Measurements from ENCODE around the gene KCNAB2. TPM values are rescaled to one million over a fixed set of nuclear protein-coding genes. Genes with fewer than 3 reads are reported as not detected.

Gene KCNAB2
- total and polyA plus RNA-seq, 2 experiments from 2014 or later, result 3.1 to 3.5 TPM

- TF ChIP-seq EZH2phosphoT487 (IDR thresholded peaks at IDR 0.05; ENCODE audit: low read depth, severe bottlenecking, unreplicated experiment) (no peak), EZH2 (IDR thresholded peaks at IDR 0.05; ENCODE audit: borderline replicate concordance) (no peak), CTCF (IDR thresholded peaks at IDR 0.05; ENCODE audit: poor library complexity) (no peak)
These were observed 45.5 kb downstream of the KCNAB2 start for GRCh38 chr1:6090996-6091822.

GRCh38 chr1:6091823-6092109, 46.1 kb downstream of the KCNAB2 start:
- Histone ChIP-seq H3K9me2 (replicated peaks; ENCODE audit: insufficient read depth) (no peaks in the 10 kb centered on the region), H4K20me1 (ENCODE audit: insufficient read depth, poor library complexity, severe bottlenecking) (no peaks in the 10 kb centered on the region), H3K4me1 (ENCODE audit: insufficient read depth) (no peaks in the 10 kb centered on the region), H3K79me2 (no peaks in the 10 kb centered on the region), H3K27me3 (no peaks in the 10 kb centered on the region), H3K4me3 (no peak overlapping the region), H3K36me3 (replicated peaks; ENCODE audit: insufficient read depth, low read depth) (no peaks in the 10 kb centered on the region), H3K27ac (no peak overlapping the region), H3K9me3 (ENCODE audit: low read depth) (no peaks in the 10 kb centered on the region), H2AFZ (no peak overlapping the region), H3K4me2 (no peak overlapping the region)
- WGBS (ENCODE audit: low lambda C conversion rate, missing lambda C conversion rate), result 95% methylated on average over 10 of the region's 10 CpGs
- TF ChIP-seq EZH2 (IDR thresholded peaks at IDR 0.05; ENCODE audit: borderline replicate concordance), result no peak
- no peak for TF ChIP-seq EZH2phosphoT487 (IDR thresholded peaks at IDR 0.05; ENCODE audit: low read depth, severe bottlenecking, unreplicated experiment)
- no peak for TF ChIP-seq CTCF (IDR thresholded peaks at IDR 0.05; ENCODE audit: poor library complexity)
- DNase-seq (ENCODE audit: low spot score), result no peak

More at GRCh38 chr1:6090996-6091822, 45.5 kb downstream of the KCNAB2 start:
- Histone ChIP-seq H3K4me1 (ENCODE audit: insufficient read depth) (no peaks in the 10 kb centered on the region), H3K4me3 (no peak overlapping the region), H3K27ac (no peak overlapping the region), H3K36me3 (replicated peaks; ENCODE audit: insufficient read depth, low read depth) (no peaks in the 10 kb centered on the region), H3K27me3 (no peaks in the 10 kb centered on the region), H3K9me3 (ENCODE audit: low read depth) (no peaks in the 10 kb centered on the region), H2AFZ (no peak overlapping the region), H3K79me2 (no peaks in the 10 kb centered on the region), H3K4me2 (no peak overlapping the region), H3K9me2 (replicated peaks; ENCODE audit: insufficient read depth) (no peaks in the 10 kb centered on the region), H4K20me1 (ENCODE audit: insufficient read depth, poor library complexity, severe bottlenecking) (no peaks in the 10 kb centered on the region)
- WGBS (ENCODE audit: low lambda C conversion rate, missing lambda C conversion rate), result 86% methylated on average over 25 of the region's 25 CpGs
- DNase-seq (ENCODE audit: low spot score), result no peak

- H3K27ac ChIP-seq, result no peak overlapping the region
- no peak for DNase-seq (ENCODE audit: low spot score)
- no peak overlapping the region for H3K4me3 ChIP-seq
- H3K79me2 ChIP-seq, result no peaks in the 10 kb centered on the region
- H3K36me3 ChIP-seq (replicated peaks; ENCODE audit: insufficient read depth, low read depth), result no peaks in the 10 kb centered on the region
- H4K20me1 ChIP-seq (ENCODE audit: insufficient read depth, poor library complexity, severe bottlenecking), result no peaks in the 10 kb centered on the region
- H3K4me2 ChIP-seq, result no peak overlapping the region
- 91% methylated on average over 9 of the region's 10 CpGs for WGBS (ENCODE audit: low lambda C conversion rate, missing lambda C conversion rate)
- TF ChIP-seq CTCF (IDR thresholded peaks at IDR 0.05; ENCODE audit: poor library complexity) (no peak), EZH2phosphoT487 (IDR thresholded peaks at IDR 0.05; ENCODE audit: low read depth, severe bottlenecking, unreplicated experiment) (no peak), EZH2 (IDR thresholded peaks at IDR 0.05; ENCODE audit: borderline replicate concordance) (no peak)
- no peaks in the 10 kb centered on the region for H3K27me3 ChIP-seq
- no peaks in the 10 kb centered on the region for H3K9me2 ChIP-seq (replicated peaks; ENCODE audit: insufficient read depth)
- no peak overlapping the region for H2AFZ ChIP-seq
- H3K9me3 ChIP-seq (ENCODE audit: low read depth), result no peaks in the 10 kb centered on the region
- no peaks in the 10 kb centered on the region for H3K4me1 ChIP-seq (ENCODE audit: insufficient read depth)
These were observed 46.5 kb downstream of the KCNAB2 start for GRCh38 chr1:6092211-6092610.

Measured in hepatocyte (in vitro differentiated cells).